Activated naive CD8-positive, alpha-beta T cell treated with anti-CD3 and anti-CD28 coated beads, Interleukin-2, amount 10 ng/mL, durations not matched to agents 7 days and 5 days (primary cell): ENCODE data around the gene AVPI1. TPM values are rescaled to one million over a fixed set of nuclear protein-coding genes. Genes with fewer than 3 reads are reported as not detected.

ENCODE experiments used
- ATAC-seq: fragments of 150-1000 bp; cut with Tn5 transposase; one replicate; pipeline ENCODE4 v1.10.0; 2021; ENCODE audit warnings: low read depth, moderate library complexity
- POLR2A ChIA-PET: fragments of 350-600 bp; sonication (Branson Sonifier 250); formaldehyde crosslinking; loops from one replicate; lab custom pipeline; 2021; ENCODE audit warnings: antibody characterized with exemption; lab: Charles Lee
- DNase-seq: peaks from one replicate; pipeline ENCODE4 v3.0.0; 2021
- H3K27ac Mint-ChIP-seq: one replicate; pipeline ENCODE4 v1.8.0; 2022; ENCODE audit warnings: mild to moderate bottlenecking, mixed read lengths
- H3K27me3 Mint-ChIP-seq: one replicate; pipeline ENCODE4 v1.8.0; 2022; ENCODE audit warnings: mild to moderate bottlenecking, moderate library complexity, mixed read lengths
- H3K36me3 Mint-ChIP-seq: one replicate; pipeline ENCODE4 v1.8.0; 2021; ENCODE audit warnings: mild to moderate bottlenecking, mixed read lengths
- H3K4me1 Mint-ChIP-seq: one replicate; pipeline ENCODE4 v1.8.0; 2021; ENCODE audit warnings: mixed read lengths
- H3K4me3 Mint-ChIP-seq: one replicate; pipeline ENCODE4 v1.8.0; 2022; ENCODE audit warnings: mild to moderate bottlenecking, moderate library complexity, mixed read lengths
- H3K9me3 Mint-ChIP-seq: one replicate; pipeline ENCODE4 v1.8.0; 2021; ENCODE audit warnings: mixed read lengths
- total RNA-seq, 2 experiments: library from RNA; stranded (reverse); gene quantifications; one replicate each; pipeline ENCODE4 v1.2.3, GENCODE V29; 2021

The AVPI1 gene
- total RNA-seq, 2 experiments from 2014 or later, result 2.4 to 2.9 TPM

GRCh38 chr10:97718659-97719142 is 31.7 kb upstream of the AVPI1 start:
- no peak for DNase-seq
- no peak for ATAC-seq
- POLR2A ChIA-PET, result no interaction called here
- Mint-ChIP-seq H3K4me1 (peaks cover 3% of the 10 kb centered on the region), H3K27me3 (peaks cover 15% of the 10 kb centered on the region), H3K4me3 (no peak overlapping the region), H3K9me3 (no peaks in the 10 kb centered on the region), H3K36me3 (no peaks in the 10 kb centered on the region), H3K27ac (no peak overlapping the region)

- no peaks in the 10 kb centered on the region for H3K9me3 Mint-ChIP-seq
- ATAC-seq, result no peak
- POLR2A ChIA-PET, result no interaction called here
- H3K27me3 Mint-ChIP-seq, result peaks cover 15% of the 10 kb centered on the region
- no peak overlapping the region for H3K27ac Mint-ChIP-seq
- no peaks in the 10 kb centered on the region for H3K36me3 Mint-ChIP-seq
- no peak for DNase-seq
- H3K4me1 Mint-ChIP-seq, result peaks cover 3% of the 10 kb centered on the region
- no peak overlapping the region for H3K4me3 Mint-ChIP-seq
Measured at GRCh38 chr10:97718178-97718577, 31.1 kb upstream of the AVPI1 start.

GRCh38 chr10:97717627-97718026 is 30.6 kb upstream of the AVPI1 start:
- POLR2A ChIA-PET, result interaction anchor here (0.8 kb wide), 1 partner anchor 19 kb away, joined by 3 read pairs; the partner anchor contains the start of gene ZFYVE27
- Mint-ChIP-seq H3K27ac (peak overlapping the region; percentile 38), H3K36me3 (no peaks in the 10 kb centered on the region)

GRCh38 chr10:97715259-97715874 is 28.3 kb upstream of the AVPI1 start:
- Mint-ChIP-seq H3K36me3 (no peaks in the 10 kb centered on the region), H3K4me3 (peak overlapping the region; percentile 99), H3K9me3 (no peaks in the 10 kb centered on the region), H3K4me1 (peaks cover 8% of the 10 kb centered on the region), H3K27me3 (peaks cover 28% of the 10 kb centered on the region), H3K27ac (no peak overlapping the region)
- ATAC-seq (no peak), DNase-seq (no peak)
- POLR2A ChIA-PET, result interaction anchor here (1.7 kb wide), 1 partner anchor 29 kb away, joined by 7 read pairs; the partner anchor contains the start of gene AVPI1

More at GRCh38 chr10:97717627-97718026, 30.6 kb upstream of the AVPI1 start:
- ATAC-seq (no peak), DNase-seq (no peak)
- peaks cover 8% of the 10 kb centered on the region for H3K4me1 Mint-ChIP-seq
- H3K27me3 Mint-ChIP-seq, result peaks cover 21% of the 10 kb centered on the region
- no peak overlapping the region for H3K4me3 Mint-ChIP-seq
- H3K9me3 Mint-ChIP-seq, result no peaks in the 10 kb centered on the region

- ATAC-seq (peak; percentile 28), DNase-seq (peak; percentile 44)
- POLR2A ChIA-PET, result interaction anchor here (1.5 to 1.7 kb wide), 2 partner anchors 22 to 28 kb away, joined by 5 to 7 read pairs; partner anchors contain the start of genes AVPI1 and ZFYVE27
- Mint-ChIP-seq H3K4me3 (peak overlapping the region; percentile 99), H3K4me1 (peaks cover 8% of the 10 kb centered on the region), H3K9me3 (no peaks in the 10 kb centered on the region), H3K36me3 (no peaks in the 10 kb centered on the region), H3K27me3 (peaks cover 32% of the 10 kb centered on the region), H3K27ac (peak overlapping the region; percentile 38)
Measured at GRCh38 chr10:97714401-97715258, 27.6 kb upstream of the AVPI1 start.

GRCh38 chr10:97713826-97714400 is 26.9 kb upstream of the AVPI1 start:
- ATAC-seq (peak; percentile 83), DNase-seq (peak; percentile 71)
- H3K27me3 Mint-ChIP-seq, result peaks cover 36% of the 10 kb centered on the region
- H3K4me3 Mint-ChIP-seq, result peak overlapping the region; percentile 99
- H3K27ac Mint-ChIP-seq, result peak overlapping the region; percentile 88
- no peaks in the 10 kb centered on the region for H3K9me3 Mint-ChIP-seq
- H3K36me3 Mint-ChIP-seq, result no peaks in the 10 kb centered on the region
- POLR2A ChIA-PET, result interaction anchor here (1.1 to 1.7 kb wide), 3 partner anchors 23 to 420 kb away, joined by 3 to 7 read pairs (median 5); partner anchors contain the start of genes AVPI1, R3HCC1L and ZFYVE27
- H3K4me1 Mint-ChIP-seq, result peaks cover 8% of the 10 kb centered on the region

GRCh38 chr10:97713339-97713825 is 26.3 kb upstream of the AVPI1 start, which contains the start of gene MARVELD1:
TSS of gene MARVELD1 (plus strand) at chr10:97713730. CDS start at chr10:97713877, 147 bp downstream.
- peak; percentile 36 for DNase-seq

GRCh38 chr10:97711640-97712572 is 24.9 kb upstream of the AVPI1 start:
- ATAC-seq (no peak), DNase-seq (no peak)
- Mint-ChIP-seq H3K4me3 (peak overlapping the region; percentile 38), H3K27ac (no peak overlapping the region), H3K27me3 (peaks cover 41% of the 10 kb centered on the region), H3K9me3 (no peaks in the 10 kb centered on the region), H3K4me1 (peaks cover 8% of the 10 kb centered on the region), H3K36me3 (no peaks in the 10 kb centered on the region)
- POLR2A ChIA-PET, result no interaction called here

More at GRCh38 chr10:97713339-97713825, 26.3 kb upstream of the AVPI1 start, which contains the start of gene MARVELD1:
- Mint-ChIP-seq H3K4me1 (peaks cover 8% of the 10 kb centered on the region), H3K36me3 (no peaks in the 10 kb centered on the region), H3K27me3 (peaks cover 38% of the 10 kb centered on the region), H3K27ac (peak within 1 kb of the TSS; percentile 88), H3K4me3 (peak within 1 kb of the TSS; percentile 99), H3K9me3 (no peaks in the 10 kb centered on the region)
- POLR2A ChIA-PET, result interaction anchor here (1.1 to 1.7 kb wide), 3 partner anchors 23 to 421 kb away, joined by 3 to 7 read pairs (median 5); partner anchors contain the start of genes AVPI1, R3HCC1L and ZFYVE27
- ATAC-seq, result no peak

GRCh38 chr10:97708976-97709946 is 22.2 kb upstream of the AVPI1 start:
- no peak for ATAC-seq
- H3K27me3 Mint-ChIP-seq, result peaks cover 27% of the 10 kb centered on the region
- DNase-seq, result peak; percentile 39
- H3K4me3 Mint-ChIP-seq, result no peak overlapping the region
- H3K4me1 Mint-ChIP-seq, result peaks cover 8% of the 10 kb centered on the region
- H3K36me3 Mint-ChIP-seq, result no peaks in the 10 kb centered on the region
- H3K9me3 Mint-ChIP-seq, result no peaks in the 10 kb centered on the region
- POLR2A ChIA-PET, result interaction anchor here (0.6 to 1.0 kb wide), 2 partner anchors 27 to 28 kb away, joined by 3 read pairs; partner anchors contain the start of gene ZFYVE27
- H3K27ac Mint-ChIP-seq, result no peak overlapping the region

- Mint-ChIP-seq H3K4me3 (no peak overlapping the region), H3K4me1 (peaks cover 5% of the 10 kb centered on the region), H3K36me3 (no peaks in the 10 kb centered on the region), H3K27ac (no peak overlapping the region), H3K27me3 (peaks cover 26% of the 10 kb centered on the region), H3K9me3 (no peaks in the 10 kb centered on the region)
- POLR2A ChIA-PET, result interaction anchor here (0.6 to 1.0 kb wide), 2 partner anchors 19 to 29 kb away, joined by 3 to 4 read pairs; partner anchors contain the start of gene ZFYVE27
- no peak for ATAC-seq
- DNase-seq, result no peak
Measured at GRCh38 chr10:97708167-97708566, 21.1 kb upstream of the AVPI1 start.
